ENCODE results near the gene OLA1.

- TF ChIP-seq HDAC2 (IDR thresholded peaks at IDR 0.05) = no peak
- TF ChIP-seq, protein P1, sequence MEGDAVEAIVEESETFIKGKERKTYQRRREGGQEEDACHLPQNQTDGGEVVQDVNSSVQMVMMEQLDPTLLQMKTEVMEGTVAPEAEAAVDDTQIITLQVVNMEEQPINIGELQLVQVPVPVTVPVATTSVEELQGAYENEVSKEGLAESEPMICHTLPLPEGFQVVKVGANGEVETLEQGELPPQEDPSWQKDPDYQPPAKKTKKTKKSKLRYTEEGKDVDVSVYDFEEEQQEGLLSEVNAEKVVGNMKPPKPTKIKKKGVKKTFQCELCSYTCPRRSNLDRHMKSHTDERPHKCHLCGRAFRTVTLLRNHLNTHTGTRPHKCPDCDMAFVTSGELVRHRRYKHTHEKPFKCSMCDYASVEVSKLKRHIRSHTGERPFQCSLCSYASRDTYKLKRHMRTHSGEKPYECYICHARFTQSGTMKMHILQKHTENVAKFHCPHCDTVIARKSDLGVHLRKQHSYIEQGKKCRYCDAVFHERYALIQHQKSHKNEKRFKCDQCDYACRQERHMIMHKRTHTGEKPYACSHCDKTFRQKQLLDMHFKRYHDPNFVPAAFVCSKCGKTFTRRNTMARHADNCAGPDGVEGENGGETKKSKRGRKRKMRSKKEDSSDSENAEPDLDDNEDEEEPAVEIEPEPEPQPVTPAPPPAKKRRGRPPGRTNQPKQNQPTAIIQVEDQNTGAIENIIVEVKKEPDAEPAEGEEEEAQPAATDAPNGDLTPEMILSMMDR (IDR thresholded peaks at IDR 0.05) = no peak
- TF ChIP-seq CEBPB (IDR thresholded peaks at IDR 0.05) = no peak
- TF ChIP-seq ELK1 (IDR thresholded peaks at IDR 0.05; ENCODE audit: low read depth, low read length) = no peak
- no peak for TF ChIP-seq MYC (IDR thresholded peaks at IDR 0.05; ENCODE audit: borderline replicate concordance, low read length)
- TF ChIP-seq USF2 (IDR thresholded peaks at IDR 0.05) = no peak
- no peak for TF ChIP-seq POLR2A (IDR thresholded peaks at IDR 0.05; ENCODE audit: low read length)
- TF ChIP-seq RCOR1 (IDR thresholded peaks at IDR 0.05; ENCODE audit: low read depth, low read length) = no peak
- TF ChIP-seq SMC3 (IDR thresholded peaks at IDR 0.05) = no peak
- TF ChIP-seq RNF2 (IDR thresholded peaks at IDR 0.05; ENCODE audit: borderline replicate concordance, low read depth) = no peak
Observed at GRCh38 chr2:174047746-174048145, 200.6 kb downstream of the OLA1 start.

Measured in A549 (cell line).